Hair follicular keratinocyte (primary cell): ENCODE data around the gene CCDC30. TPM values are rescaled to one million over a fixed set of nuclear protein-coding genes. Genes with fewer than 3 reads are reported as not detected.

ENCODE experiments used
- total RNA-seq: library from RNA; depleted of rRNA; stranded (reverse); fragments of >200 nt; gene quantifications from 2 replicates; pipeline ENCODE4 v1.2.3, GENCODE V29; 2015

CCDC30 gene
- total RNA-seq = 0.04 and 0.16 TPM in 2 replicates

DNA sequence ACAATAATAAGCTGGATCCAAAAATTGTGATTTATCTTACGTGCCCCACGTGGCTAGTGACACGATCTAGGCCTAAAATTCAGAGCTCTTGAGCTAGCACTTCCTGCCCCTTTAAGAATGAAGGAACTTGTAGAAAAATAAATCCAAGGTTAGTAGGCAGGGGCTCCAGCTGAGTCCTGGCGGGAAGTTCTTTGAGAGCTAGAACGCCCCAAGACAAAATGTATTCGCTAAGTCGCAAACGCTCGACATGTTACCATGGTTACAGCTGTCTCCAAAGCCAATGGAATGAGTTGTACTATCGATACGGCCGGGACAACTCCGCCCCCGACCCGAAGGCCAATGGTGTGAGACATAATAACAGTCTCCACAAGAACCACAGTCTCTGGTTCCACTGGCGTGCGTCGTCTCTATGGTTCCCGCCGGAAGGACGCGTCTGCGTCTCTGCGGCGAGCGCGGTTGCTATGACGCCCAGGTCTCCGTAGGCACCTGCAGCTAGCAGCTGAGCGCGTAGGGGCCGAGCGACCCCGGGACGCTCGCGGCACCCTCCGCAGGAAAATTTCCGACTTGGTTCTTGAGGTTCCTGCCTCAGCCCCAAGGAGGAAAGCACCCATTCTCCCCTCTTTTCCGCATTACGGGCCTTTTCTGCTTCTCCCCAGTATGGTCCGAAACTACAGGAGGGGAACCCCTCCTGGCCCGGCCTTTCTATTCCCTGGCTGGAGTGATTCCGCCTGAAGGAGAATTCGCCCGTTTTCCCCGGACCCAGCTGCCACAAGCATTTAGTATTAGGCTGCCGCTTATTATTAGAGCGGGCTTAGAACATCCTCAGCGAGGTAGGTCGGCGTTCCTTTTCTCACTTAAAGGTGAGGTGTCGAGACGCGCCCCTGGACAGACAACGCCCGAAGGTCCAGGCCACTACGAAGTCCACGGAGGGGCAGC, at the start of gene CCDC30:
Gene CCDC30, plus strand, starts transcription at position 459 of the 936 bp plus-strand sequence. CDS start 17,266 bp downstream, outside the sequence.

GRCh38 chr1:42456010-42456753, 6.9 kb upstream of the CCDC30 start, which contains the start of the genes PPCS and ZMYND12:
Gene PPCS, plus strand, starts transcription at chr1:42456543. Its CDS starts 23 bp downstream, at chr1:42456566.
Gene ZMYND12, minus strand, starts transcription at chr1:42456022. Its CDS starts 25 bp downstream, at chr1:42455997.

DNA sequence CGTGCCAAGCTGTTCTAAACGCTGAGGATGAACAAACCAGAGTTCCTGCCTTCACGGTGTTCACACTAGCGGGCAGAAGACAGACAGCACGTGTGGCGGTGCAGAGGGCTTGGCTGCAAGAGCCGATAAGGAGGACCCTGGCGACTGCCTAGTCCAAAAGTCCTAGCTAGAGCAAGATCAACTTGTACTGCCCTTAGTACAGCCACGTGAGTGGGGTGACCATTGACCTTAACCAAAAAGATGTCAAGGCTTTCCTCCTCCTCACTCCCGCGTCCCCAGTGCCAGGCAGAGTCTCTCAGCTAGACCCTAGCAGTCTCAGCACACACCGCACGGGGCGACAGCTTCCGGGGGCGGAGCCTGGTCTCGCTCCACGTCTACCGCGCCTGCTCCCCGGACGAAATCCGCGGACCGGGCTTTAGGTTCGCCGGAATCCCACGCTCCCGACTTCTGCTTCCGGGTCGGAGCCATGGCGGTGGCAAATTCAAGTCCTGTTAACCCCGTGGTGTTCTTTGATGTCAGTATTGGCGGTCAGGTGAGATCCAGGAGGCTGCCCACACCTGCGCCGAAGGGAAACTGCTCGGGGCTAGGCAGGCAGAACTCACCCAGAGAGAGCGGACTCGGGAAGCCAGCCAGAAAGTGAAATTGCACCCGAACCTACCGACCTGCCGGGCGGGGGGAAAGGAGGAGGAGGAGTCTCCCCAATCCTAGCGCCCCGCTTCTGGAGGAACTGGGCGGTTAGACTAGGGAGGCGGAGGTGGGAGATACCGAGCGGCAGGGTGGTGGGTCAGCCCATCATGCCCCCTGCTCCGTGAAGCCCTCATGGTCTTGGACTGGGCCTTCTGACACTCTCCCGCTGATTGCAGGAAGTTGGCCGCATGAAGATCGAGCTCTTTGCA, 195.1 kb downstream of the CCDC30 start, which contains the start of gene PPIH:
Gene PPIH, plus strand, starts transcription at position 443 of the 896 bp plus-strand sequence. Its CDS starts 24 bp downstream, at position 467.

DNA sequence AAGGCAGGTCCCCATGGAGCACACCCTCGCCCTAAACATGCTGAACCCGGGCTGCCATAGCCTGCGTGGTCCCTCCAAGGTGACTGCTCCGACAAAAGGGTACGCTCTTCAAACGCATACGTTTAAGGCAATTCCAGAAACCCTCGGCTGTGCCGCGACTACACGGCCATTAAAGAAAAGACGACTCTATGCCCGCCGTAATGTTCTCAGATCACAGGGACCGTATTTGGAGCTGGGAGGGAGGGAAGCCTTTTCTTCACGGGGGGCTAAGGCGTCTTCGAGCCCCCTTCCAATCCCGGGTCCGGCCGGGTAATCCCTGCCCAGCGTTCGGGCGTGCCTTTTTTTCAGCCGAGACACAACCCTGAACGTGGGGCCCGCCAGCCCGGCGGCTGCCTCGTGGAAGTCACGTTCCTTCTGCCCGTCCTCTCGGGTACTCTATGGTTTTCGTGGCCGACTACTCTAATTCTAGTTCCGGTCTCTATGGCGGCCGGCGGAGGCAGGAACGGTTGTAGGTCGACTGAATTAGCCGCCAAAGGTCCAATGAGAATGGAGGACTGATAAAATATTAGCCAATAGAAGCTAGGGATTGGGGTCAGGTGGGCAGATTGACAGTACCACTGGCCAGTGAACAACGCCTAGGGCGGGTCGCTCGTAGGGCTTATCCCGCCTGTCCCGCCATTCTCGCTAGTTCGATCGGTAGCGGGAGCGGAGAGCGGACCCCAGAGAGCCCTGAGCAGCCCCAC, 218.8 kb downstream of the CCDC30 start, which contains the start of gene YBX1:
Gene YBX1, plus strand, starts transcription at position 678 of the 743 bp plus-strand sequence. CDS start 148 bp downstream, outside the sequence.

Other genes with a start within 250 kb of the CCDC30 start
- 16.0 and 18.1 TPM in 2 replicates for gene FOXJ3, start 128.1 kb upstream of the CCDC30 start, total RNA-seq
- gene RIMKLA, start 82.5 kb upstream of the CCDC30 start, total RNA-seq = not detected in 2 replicates
- 0.49 and 0.70 TPM in 2 replicates for gene ZMYND12, start 7.3 kb upstream of the CCDC30 start, total RNA-seq
- 50.8 and 91.4 TPM in 2 replicates for gene PPCS, start 6.7 kb upstream of the CCDC30 start, total RNA-seq
- gene PPIH, start 195.1 kb downstream of the CCDC30 start, total RNA-seq = 59.0 and 89.4 TPM in 2 replicates
- gene YBX1, start 219.1 kb downstream of the CCDC30 start, total RNA-seq = 911 and 1,172 TPM in 2 replicates